CD4-positive, alpha-beta T cell treated with Interleukin-2 at 100 ng/mL for 4 hours (primary cell): ENCODE measurements around the gene SLC15A3.

ENCODE experiments used
- DNase-seq: peaks from one replicate; pipeline ENCODE4 v3.0.0-alpha.2; 2020; ENCODE audit warnings: low spot score

Gene SLC15A3

GRCh38 chr11:60928563-60929001 is 23.4 kb downstream of the SLC15A3 start:
- no peak for DNase-seq

DNA sequence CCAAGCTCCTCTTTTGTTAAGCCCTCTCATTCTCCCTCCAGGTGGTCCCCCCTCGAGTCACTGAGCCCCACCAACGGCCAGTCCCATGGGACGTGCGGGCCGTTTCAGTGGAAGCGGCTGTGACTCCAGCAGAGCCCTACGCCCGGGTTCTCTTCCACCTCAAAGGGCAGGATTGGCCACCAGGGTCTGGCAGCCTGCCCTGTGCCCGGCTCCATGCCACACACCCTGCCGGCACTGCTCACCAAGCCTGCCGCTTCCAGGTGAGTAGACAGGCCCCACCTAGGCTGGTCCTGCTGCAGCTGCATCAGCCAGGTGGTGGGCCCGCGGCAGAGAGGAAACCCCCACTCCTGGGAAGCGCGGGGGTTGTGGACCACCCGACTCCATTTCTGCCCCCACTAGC is 24.4 kb downstream of the SLC15A3 start:
- no peak for DNase-seq

GRCh38 chr11:60927061-60927592 is 24.8 kb downstream of the SLC15A3 start:
- DNase-seq, result no peak

- no peak for DNase-seq
Observed at GRCh38 chr11:60926500-60926899, 25.5 kb downstream of the SLC15A3 start.

DNA sequence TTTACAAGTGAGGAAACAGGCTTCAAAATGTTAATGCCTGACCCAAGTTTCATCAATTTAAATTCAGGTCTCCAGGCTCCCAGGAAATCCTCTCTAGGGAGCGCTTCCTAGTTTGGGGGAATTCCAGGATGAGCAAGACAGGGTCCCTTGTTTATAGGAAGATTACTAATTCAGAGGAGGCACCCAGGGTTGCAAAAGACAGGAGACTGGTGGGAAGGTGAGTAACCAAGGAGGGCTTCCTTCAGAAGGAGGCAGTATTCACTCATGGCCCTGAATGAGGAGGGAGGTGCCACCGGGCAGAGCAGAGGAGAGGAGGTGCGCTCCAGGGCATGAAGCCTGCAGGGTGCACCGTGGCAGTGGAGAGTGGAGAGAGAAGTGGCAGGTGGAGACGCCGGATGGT is 26.1 kb downstream of the SLC15A3 start:
- DNase-seq, result no peak

DNA sequence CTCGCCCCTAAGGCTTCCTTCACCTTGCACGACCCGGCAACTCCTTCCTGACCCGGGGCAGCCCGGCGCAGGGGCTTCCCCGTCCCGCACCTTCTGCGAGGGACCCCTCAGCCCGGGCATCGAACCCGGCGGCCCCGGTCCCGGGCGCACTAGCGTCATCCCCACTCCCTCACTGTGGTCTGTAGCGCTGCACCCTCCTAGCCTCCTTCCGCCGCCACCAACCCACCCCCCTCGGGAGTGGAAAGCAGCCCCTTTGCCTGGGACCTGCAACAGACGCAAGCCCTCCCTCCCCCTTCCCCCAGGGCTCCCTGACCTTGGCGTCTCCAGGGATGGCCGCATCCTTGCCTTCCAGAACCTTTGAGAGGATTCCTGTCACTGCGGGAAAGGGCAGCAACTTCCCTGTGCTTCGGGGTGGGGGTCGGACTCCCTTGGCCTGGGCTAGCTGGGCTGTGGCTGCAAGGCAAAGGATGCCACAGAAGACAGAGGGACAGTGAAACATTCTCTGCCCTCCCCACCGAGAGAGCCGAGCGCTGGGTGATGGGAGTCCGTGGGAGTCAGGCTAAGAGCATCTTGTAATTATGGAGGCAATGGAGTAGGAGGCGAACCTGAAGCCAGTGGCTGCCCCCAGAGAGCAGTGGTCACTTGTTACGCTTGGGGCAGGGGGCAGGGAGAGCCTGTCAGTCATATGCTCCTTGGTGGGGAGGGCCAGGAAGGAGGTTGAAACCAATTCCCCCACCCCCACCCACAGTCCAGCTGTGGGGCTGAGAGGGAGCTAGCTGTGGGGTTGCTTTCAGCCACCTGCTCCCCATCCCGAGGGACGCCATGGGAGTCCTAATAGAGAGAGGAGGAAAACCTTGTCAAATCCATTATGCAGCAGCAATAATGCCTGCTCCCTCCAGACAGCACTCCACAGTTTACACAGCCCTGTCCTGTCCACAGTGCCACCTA is 26.8 kb downstream of the SLC15A3 start:
- DNase-seq, result no peak

- DNase-seq, result no peak
Observed at GRCh38 chr11:60924110-60924905, 27.7 kb downstream of the SLC15A3 start, which contains the start of gene TMEM132A. Gene TMEM132A (plus strand): TSS chr11:60924460. CDS start chr11:60924634, 174 bp downstream.

DNA sequence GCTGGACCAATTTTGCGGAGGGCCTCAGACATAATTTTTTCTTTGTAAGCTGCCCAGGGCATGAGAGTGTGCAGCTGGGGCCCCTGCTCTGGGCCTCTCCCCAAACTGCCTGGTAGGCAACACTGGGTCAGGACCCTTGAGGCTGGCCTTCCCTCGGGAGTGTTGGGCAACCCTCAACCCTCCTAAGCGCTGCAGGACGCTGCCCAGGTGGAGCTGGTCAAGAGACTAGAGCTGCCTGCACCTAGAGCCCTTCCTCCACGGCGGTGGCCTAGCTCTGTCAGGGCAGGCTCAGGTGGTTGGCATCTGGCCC is 28.2 kb downstream of the SLC15A3 start:
- no peak for DNase-seq

DNA sequence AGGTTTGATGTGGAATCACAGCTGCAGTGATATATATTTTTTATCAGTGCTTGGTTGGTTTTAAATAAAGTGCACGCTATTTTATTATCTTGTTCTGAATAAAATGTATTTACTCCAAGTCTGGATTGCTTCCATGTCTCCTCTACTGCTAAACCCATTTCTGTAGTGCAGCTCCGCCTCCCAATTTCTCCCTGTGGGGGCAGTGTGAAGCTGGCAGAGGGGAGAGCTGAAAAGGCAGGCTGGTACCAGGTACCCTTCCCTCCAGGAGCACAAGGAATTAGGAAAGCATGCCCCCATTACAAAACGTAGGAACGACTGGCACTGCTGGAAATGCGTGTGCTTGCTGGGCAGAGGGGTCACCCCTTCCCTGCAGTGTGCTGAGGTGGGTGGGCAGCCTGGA is 28.6 kb downstream of the SLC15A3 start:
- no peak for DNase-seq

DNA sequence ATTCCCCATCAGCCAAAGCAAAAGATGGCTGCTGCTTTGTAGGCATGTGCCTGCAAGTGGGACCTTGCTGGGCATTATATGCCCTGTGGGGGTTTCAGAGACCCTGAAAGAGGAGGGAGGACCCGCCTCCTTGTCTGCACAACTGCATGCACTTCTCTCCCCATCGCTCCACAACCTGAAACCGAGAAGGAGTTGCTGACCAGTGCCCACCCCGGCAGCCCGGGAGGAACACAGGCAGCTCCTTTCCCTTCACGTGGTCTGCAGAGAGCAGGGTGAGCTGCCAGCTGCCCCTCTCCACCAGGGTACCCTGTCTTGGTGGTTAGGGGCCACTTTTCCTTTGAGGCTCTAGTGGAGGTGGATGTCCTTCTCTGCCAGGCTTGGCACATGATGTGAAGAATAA is 29.1 kb downstream of the SLC15A3 start:
- no peak for DNase-seq

DNA sequence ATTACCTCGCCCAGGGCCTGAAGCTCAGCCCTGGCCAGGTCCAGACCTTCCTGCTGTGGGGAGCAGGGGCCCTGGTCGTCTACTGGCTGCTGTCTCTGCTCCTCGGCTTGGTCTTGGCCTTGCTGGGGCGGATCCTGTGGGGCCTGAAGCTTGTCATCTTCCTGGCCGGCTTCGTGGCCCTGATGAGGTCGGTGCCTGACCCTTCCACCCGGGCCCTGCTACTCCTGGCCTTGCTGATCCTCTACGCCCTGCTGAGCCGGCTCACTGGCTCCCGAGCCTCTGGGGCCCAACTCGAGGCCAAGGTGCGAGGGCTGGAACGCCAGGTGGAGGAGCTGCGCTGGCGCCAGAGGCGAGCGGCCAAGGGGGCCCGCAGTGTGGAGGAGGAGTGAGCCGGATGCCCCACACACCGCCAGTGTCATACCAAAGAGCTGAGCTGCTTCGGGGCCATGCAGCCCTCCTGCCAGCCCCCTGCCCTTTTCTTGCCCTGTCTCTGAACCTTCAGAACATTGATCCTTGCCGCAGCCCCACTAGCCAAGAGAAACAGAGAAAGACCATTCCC is 30.1 kb downstream of the SLC15A3 start:
- no peak for DNase-seq

DNA sequence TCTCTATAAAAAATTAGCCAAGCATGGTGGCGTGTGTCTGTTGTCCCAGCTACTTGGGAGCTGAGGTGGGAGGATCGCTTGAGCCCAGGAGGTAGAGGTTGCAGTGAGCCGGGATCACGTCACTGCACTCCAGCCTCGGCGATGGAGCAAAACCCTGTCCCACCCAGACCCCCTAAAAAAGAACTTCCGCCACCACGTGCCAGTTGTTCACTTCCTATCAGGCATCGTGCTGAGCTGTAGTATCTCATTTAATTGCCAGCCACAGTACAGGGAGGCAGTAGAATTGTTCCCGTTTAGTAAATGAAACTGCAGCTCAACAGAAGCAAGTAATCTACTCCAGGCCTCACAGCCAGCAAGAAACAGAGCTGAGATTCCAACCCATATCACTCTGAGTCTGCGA is 30.7 kb downstream of the SLC15A3 start:
- no peak for DNase-seq

- DNase-seq, result no peak
Observed at GRCh38 chr11:60919956-60920355, 32.0 kb downstream of the SLC15A3 start.

DNA sequence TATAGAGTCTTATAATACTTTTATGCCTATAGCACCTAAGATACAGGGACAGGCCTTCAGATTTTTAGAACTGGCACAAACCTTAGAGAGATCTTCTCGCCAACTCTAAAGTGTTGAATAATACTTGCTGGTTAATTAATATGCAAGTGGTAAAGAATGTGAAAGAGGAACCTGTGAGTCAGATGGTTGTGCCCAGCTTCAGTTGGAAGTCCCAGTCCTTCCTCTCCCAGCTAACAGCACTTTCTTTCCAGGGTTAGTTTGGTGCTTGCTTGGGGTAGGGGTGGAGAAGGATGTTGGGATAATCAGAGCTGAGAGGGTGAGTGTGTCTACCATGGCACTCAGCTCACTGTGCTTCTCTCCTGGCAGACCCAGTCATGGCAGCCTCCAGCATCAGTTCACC is 32.7 kb downstream of the SLC15A3 start:
- no peak for DNase-seq

GRCh38 chr11:60918939-60919265 is 33.1 kb downstream of the SLC15A3 start:
- no peak for DNase-seq

GRCh38 chr11:60918251-60918938 is 33.6 kb downstream of the SLC15A3 start:
- no peak for DNase-seq

DNA sequence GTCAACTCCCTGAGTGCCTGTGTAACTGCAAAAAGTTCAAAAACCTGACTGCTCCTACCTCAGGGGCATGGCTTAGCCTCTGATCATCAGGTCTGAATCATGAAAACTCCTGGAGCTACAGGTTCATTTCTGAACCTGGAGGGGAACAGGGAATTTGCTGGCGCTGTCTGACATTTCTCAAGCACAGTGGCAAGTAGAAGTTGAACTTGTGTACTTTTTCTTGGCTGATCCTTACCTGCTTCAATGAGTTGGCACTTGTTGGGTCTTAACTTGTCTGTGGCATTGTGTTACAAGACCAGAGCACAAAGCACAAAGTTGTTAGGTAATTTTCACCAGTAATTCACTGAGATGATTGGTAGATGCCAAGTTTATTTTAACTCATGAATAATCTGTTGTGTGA is 34.7 kb downstream of the SLC15A3 start:
- DNase-seq, result no peak

- no peak for DNase-seq
Observed at GRCh38 chr11:60916669-60917206, 35.2 kb downstream of the SLC15A3 start.

GRCh38 chr11:60915248-60915914 is 36.6 kb downstream of the SLC15A3 start:
- DNase-seq, result peak; percentile 80

- DNase-seq, result no peak
Observed at GRCh38 chr11:60914633-60915247, 37.2 kb downstream of the SLC15A3 start.
